Limb (tissue), 2 donors: Measurements from ENCODE around the gene IGFBP2.

ENCODE experiments used
- DNase-seq, 2 donors: peaks; one replicate each; pipeline ENCODE4 v3.0.0-alpha.2; 2016; ENCODE audit errors: extremely low spot score in 2 of 2

Gene IGFBP2

GRCh38 chr2:216700781-216701180 lies 67.6 kb downstream of the IGFBP2 start:
- DNase-seq = peak in 1 of 2 donors; percentile 43

- DNase-seq = no peak
These were observed 68.3 kb downstream of the IGFBP2 start for GRCh38 chr2:216701544-216701943.

GRCh38 chr2:216702756-216703155 lies 69.5 kb downstream of the IGFBP2 start:
- DNase-seq = no peak

- peak; percentile 58 to 71 for DNase-seq
These were observed 77.5 kb downstream of the IGFBP2 start for GRCh38 chr2:216710551-216711301.

- no peak for DNase-seq
These were observed 78.1 kb downstream of the IGFBP2 start for GRCh38 chr2:216711348-216711747.

- peak in 1 of 2 donors; percentile 50 for DNase-seq
These were observed 80.6 kb downstream of the IGFBP2 start for GRCh38 chr2:216713691-216714336.
